Stomach (tissue), 4 donors: ENCODE data around the gene ZNF653.

Experiments used
- POLR2AphosphoS5 ChIP-seq, 3 donors: sonication (generic); formaldehyde crosslinking; IDR thresholded peaks; one replicate each; pipeline ENCODE4 v1.6.1; 2016; ENCODE audit warnings: antibody characterized with exemption in 3 of 3
- TF ChIP-seq, protein P1 (sequence below), 7 experiments: fragments of 450-650 bp in 4 of 7; fragments of 200-600 bp in 3 of 7; sonication (generic) in 3 of 7; IDR thresholded peaks; one replicate each; pipeline ENCODE4 v1.5.1; 2016 to 2019; ENCODE audit warnings: antibody characterized with exemption in 7 of 7, control low read depth in 2 of 7, mild to moderate bottlenecking in 1 of 7

- TF ChIP-seq, protein P1, sequence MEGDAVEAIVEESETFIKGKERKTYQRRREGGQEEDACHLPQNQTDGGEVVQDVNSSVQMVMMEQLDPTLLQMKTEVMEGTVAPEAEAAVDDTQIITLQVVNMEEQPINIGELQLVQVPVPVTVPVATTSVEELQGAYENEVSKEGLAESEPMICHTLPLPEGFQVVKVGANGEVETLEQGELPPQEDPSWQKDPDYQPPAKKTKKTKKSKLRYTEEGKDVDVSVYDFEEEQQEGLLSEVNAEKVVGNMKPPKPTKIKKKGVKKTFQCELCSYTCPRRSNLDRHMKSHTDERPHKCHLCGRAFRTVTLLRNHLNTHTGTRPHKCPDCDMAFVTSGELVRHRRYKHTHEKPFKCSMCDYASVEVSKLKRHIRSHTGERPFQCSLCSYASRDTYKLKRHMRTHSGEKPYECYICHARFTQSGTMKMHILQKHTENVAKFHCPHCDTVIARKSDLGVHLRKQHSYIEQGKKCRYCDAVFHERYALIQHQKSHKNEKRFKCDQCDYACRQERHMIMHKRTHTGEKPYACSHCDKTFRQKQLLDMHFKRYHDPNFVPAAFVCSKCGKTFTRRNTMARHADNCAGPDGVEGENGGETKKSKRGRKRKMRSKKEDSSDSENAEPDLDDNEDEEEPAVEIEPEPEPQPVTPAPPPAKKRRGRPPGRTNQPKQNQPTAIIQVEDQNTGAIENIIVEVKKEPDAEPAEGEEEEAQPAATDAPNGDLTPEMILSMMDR (IDR thresholded peaks at IDR 0.05), result no peak
- no peak for TF ChIP-seq POLR2AphosphoS5 (IDR thresholded peaks at IDR 0.05)
Observed at GRCh38 chr19:11457115-11457514, 48.5 kb downstream of the ZNF653 start.
